GM11168 (cell line): Measurements from ENCODE around the gene CSNK2B.

Experiments used
- in situ Hi-C: fragments of 300-500 bp; cut with MboI; formaldehyde crosslinking; loops from one replicate; pipeline ENCODE4 v1.12.0; 2022; ENCODE audit warnings: low sequenced_read_pairs; ENCODE audit not compliant: unreplicated experiment

The CSNK2B gene

GRCh38 chr6:31687321-31687720, 21.4 kb downstream of the CSNK2B start:
- in situ Hi-C loops, result loop anchor here (10.0 kb wide), 1 partner anchor 77 kb away; the partner anchor contains the start of gene SAPCD1

- in situ Hi-C loops, result loop anchor here (10.0 kb wide), 1 partner anchor 77 kb away; the partner anchor contains the start of gene SAPCD1
Observed at GRCh38 chr6:31687860-31688693, 22.2 kb downstream of the CSNK2B start.

- in situ Hi-C loops, result loop anchor here (10.0 kb wide), 1 partner anchor 75 kb away; the partner anchor contains the start of gene SAPCD1
Observed at GRCh38 chr6:31689249-31690110, 23.6 kb downstream of the CSNK2B start.

GRCh38 chr6:31690231-31691077, 24.6 kb downstream of the CSNK2B start:
- in situ Hi-C loops, result no loop called here

GRCh38 chr6:31691078-31691463, 25.2 kb downstream of the CSNK2B start:
- in situ Hi-C loops, result no loop called here

- in situ Hi-C loops, result no loop called here
Observed at GRCh38 chr6:31691564-31692108, 25.8 kb downstream of the CSNK2B start.

- in situ Hi-C loops, result no loop called here
Observed at GRCh38 chr6:31692353-31692752, 26.5 kb downstream of the CSNK2B start.

- in situ Hi-C loops, result no loop called here
Observed at GRCh38 chr6:31692886-31693285, 27.0 kb downstream of the CSNK2B start.

- in situ Hi-C loops, result no loop called here
Observed at GRCh38 chr6:31693535-31693934, 27.7 kb downstream of the CSNK2B start.

- in situ Hi-C loops, result no loop called here
Observed at GRCh38 chr6:31697555-31697954, 31.7 kb downstream of the CSNK2B start.

- in situ Hi-C loops, result no loop called here
Observed at GRCh38 chr6:31700740-31701401, 35.0 kb downstream of the CSNK2B start.

- in situ Hi-C loops, result no loop called here
Observed at GRCh38 chr6:31701666-31702404, 36.0 kb downstream of the CSNK2B start.

GRCh38 chr6:31702405-31702818, 36.5 kb downstream of the CSNK2B start:
- in situ Hi-C loops, result no loop called here

- in situ Hi-C loops, result no loop called here
Observed at GRCh38 chr6:31702819-31703716, 37.2 kb downstream of the CSNK2B start, which contains the start of gene ABHD16A. ABHD16A (minus strand) TSS chr6:31703324; CDS start chr6:31703281, 43 bp downstream.

GRCh38 chr6:31705931-31706330, 40.1 kb downstream of the CSNK2B start:
- in situ Hi-C loops, result no loop called here

- in situ Hi-C loops, result no loop called here
Observed at GRCh38 chr6:31706599-31706998, 40.7 kb downstream of the CSNK2B start, which contains the start of gene LY6G6F. LY6G6F (plus strand) TSS chr6:31706866; CDS start chr6:31706907, 41 bp downstream.

GRCh38 chr6:31707701-31708100, 41.8 kb downstream of the CSNK2B start:
- in situ Hi-C loops, result no loop called here
